ENCODE data around the gene GFOD2. TPM values are rescaled to one million over a fixed set of nuclear protein-coding genes. Genes with fewer than 3 reads are reported as not detected.

GFOD2 gene
- total RNA-seq, 1 experiment from 2014 or later = 13.4 TPM

DNA sequence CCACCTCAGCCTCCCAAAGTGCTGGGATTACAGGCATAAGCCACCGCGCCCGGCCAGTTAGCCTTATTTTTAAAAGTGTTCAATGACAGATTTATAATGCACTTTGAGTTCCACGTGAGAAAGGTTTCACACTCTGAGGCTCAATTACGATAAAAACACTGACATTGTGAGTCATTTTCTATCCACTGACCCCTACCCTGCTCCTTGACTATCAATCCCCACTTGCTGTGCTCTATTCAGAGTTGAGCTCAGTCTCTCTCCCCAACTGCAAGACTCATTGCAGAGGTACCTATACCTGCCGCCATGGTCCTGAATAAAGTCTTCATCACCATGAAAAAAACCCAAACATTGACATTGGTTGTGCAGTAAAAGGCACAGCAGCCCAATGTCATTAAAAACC is 8.5 kb downstream of the GFOD2 start:
- CTCF ChIA-PET = no interaction called here
- H3K9me3 Mint-ChIP-seq (ENCODE audit: unreplicated experiment) = no peaks in the 10 kb centered on the region
- no peaks in the 10 kb centered on the region for H3K4me1 Mint-ChIP-seq (ENCODE audit: low read depth, unreplicated experiment)
- no TSS peak for BruUV-seq (replicated peaks)
- H3K36me3 Mint-ChIP-seq (ENCODE audit: insufficient read depth, unreplicated experiment) = peaks cover 4% of the 10 kb centered on the region
- intact Hi-C loops (cut with micrococcal nuclease; ENCODE audit: unreplicated experiment) = no loop called here
- H3K27me3 Mint-ChIP-seq (ENCODE audit: insufficient read depth, unreplicated experiment) = no peaks in the 10 kb centered on the region
- POLR2A ChIA-PET = no interaction called here
- no peaks in the 10 kb centered on the region for H3K36me3 ChIP-seq (ENCODE audit: control insufficient read depth, insufficient read depth, low read length)
- no peak overlapping the region for H3K4me3 ChIP-seq (ENCODE audit: low read depth, low read length)
- no peaks in the 10 kb centered on the region for H3K27me3 ChIP-seq (replicated peaks; ENCODE audit: control insufficient read depth, insufficient read depth, low read length)
- no peak overlapping the region for H3K4me3 Mint-ChIP-seq (ENCODE audit: unreplicated experiment)
- TF ChIP-seq, protein P1, sequence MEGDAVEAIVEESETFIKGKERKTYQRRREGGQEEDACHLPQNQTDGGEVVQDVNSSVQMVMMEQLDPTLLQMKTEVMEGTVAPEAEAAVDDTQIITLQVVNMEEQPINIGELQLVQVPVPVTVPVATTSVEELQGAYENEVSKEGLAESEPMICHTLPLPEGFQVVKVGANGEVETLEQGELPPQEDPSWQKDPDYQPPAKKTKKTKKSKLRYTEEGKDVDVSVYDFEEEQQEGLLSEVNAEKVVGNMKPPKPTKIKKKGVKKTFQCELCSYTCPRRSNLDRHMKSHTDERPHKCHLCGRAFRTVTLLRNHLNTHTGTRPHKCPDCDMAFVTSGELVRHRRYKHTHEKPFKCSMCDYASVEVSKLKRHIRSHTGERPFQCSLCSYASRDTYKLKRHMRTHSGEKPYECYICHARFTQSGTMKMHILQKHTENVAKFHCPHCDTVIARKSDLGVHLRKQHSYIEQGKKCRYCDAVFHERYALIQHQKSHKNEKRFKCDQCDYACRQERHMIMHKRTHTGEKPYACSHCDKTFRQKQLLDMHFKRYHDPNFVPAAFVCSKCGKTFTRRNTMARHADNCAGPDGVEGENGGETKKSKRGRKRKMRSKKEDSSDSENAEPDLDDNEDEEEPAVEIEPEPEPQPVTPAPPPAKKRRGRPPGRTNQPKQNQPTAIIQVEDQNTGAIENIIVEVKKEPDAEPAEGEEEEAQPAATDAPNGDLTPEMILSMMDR (IDR thresholded peaks at IDR 0.05; ENCODE audit: insufficient read depth in 1 of 2, low read depth in 1 of 2, low read length in 1 of 2, severe bottlenecking in 1 of 2, unreplicated experiment in 1 of 2) = no peak
- 0 out of 2 replicates have a peak, but pooled peaks cover 3% of the 10 kb centered on the region for H3K4me1 ChIP-seq
- H3K27ac Mint-ChIP-seq (ENCODE audit: unreplicated experiment) = no peak overlapping the region
- DNase-seq = no peak
- no peaks in the 10 kb centered on the region for H3K9me3 ChIP-seq

DNA sequence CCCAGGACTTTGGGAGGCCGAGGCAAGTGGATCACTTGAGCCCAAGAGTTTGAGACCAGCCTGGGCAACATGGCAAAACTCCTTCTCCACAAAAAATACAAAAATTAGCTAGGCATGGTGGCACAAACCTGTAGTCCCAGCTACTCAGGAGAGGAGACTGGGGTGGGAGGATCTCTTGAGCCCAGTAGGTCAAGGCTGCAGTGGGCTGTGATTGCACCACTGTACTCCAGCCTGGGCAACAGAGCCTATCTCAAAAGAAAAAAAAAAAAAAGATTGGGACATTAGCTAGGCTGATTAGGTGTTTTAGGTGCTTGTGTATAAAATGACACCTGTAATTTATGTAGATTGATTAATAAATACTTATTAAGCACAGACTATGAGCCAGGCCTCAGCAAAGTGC is 10.1 kb downstream of the GFOD2 start:
- no TSS peak for BruUV-seq (replicated peaks)
- intact Hi-C loops (cut with micrococcal nuclease; ENCODE audit: unreplicated experiment) = no loop called here
- Mint-ChIP-seq H3K27ac (ENCODE audit: unreplicated experiment) (no peak overlapping the region), H3K36me3 (ENCODE audit: insufficient read depth, unreplicated experiment) (peaks cover 4% of the 10 kb centered on the region), H3K27me3 (ENCODE audit: insufficient read depth, unreplicated experiment) (no peaks in the 10 kb centered on the region), H3K4me1 (ENCODE audit: low read depth, unreplicated experiment) (no peaks in the 10 kb centered on the region), H3K9me3 (ENCODE audit: unreplicated experiment) (no peaks in the 10 kb centered on the region), H3K4me3 (ENCODE audit: unreplicated experiment) (no peak overlapping the region)
- CTCF ChIA-PET = no interaction called here
- no peaks in the 10 kb centered on the region for H3K9me3 ChIP-seq
- TF ChIP-seq, protein P1 (IDR thresholded peaks at IDR 0.05; ENCODE audit: insufficient read depth in 1 of 2, low read depth in 1 of 2, low read length in 1 of 2, severe bottlenecking in 1 of 2, unreplicated experiment in 1 of 2) = no peak
- H3K27me3 ChIP-seq (replicated peaks; ENCODE audit: control insufficient read depth, insufficient read depth, low read length) = no peaks in the 10 kb centered on the region
- H3K36me3 ChIP-seq (ENCODE audit: control insufficient read depth, insufficient read depth, low read length) = no peaks in the 10 kb centered on the region
- H3K4me1 ChIP-seq = no peaks in the 10 kb centered on the region
- POLR2A ChIA-PET = no interaction called here
- no peak for DNase-seq
- no peak overlapping the region for H3K4me3 ChIP-seq (ENCODE audit: low read depth, low read length)

DNA sequence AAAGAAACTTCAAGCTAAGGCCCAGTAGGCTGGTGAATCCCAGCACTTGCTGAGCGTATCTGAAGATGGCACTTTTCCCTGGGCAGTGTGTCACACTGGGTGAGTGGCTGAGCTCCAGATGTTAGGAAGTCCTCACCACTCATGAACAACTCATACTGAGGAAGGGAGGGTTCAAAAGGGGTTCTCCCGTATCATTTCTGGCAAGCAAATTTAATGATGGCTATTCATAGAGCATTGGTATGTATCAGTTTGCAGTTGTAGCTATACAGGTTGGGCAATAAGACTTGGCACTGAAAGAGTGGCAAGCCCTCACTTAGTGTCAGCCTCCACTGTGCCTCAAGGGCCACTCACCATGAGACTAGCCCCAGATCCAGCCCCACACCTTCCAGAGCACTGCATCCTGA is 10.7 kb downstream of the GFOD2 start:
- Mint-ChIP-seq H3K4me1 (ENCODE audit: low read depth, unreplicated experiment) (no peaks in the 10 kb centered on the region), H3K27ac (ENCODE audit: unreplicated experiment) (no peak overlapping the region), H3K36me3 (ENCODE audit: insufficient read depth, unreplicated experiment) (peaks cover 4% of the 10 kb centered on the region), H3K4me3 (ENCODE audit: unreplicated experiment) (no peak overlapping the region), H3K9me3 (ENCODE audit: unreplicated experiment) (no peaks in the 10 kb centered on the region), H3K27me3 (ENCODE audit: insufficient read depth, unreplicated experiment) (no peaks in the 10 kb centered on the region)
- ChIA-PET POLR2A (no interaction called here), CTCF (no interaction called here)
- TF ChIP-seq, protein P1 (IDR thresholded peaks at IDR 0.05; ENCODE audit: insufficient read depth in 1 of 2, low read depth in 1 of 2, low read length in 1 of 2, severe bottlenecking in 1 of 2, unreplicated experiment in 1 of 2) = no peak
- H3K4me1 ChIP-seq = no peaks in the 10 kb centered on the region
- DNase-seq = no peak
- H3K27me3 ChIP-seq (replicated peaks; ENCODE audit: control insufficient read depth, insufficient read depth, low read length) = no peaks in the 10 kb centered on the region
- BruUV-seq (replicated peaks) = no TSS peak
- no peaks in the 10 kb centered on the region for H3K36me3 ChIP-seq (ENCODE audit: control insufficient read depth, insufficient read depth, low read length)
- no peaks in the 10 kb centered on the region for H3K9me3 ChIP-seq
- no peak overlapping the region for H3K4me3 ChIP-seq (ENCODE audit: low read depth, low read length)
- intact Hi-C loops (cut with micrococcal nuclease; ENCODE audit: unreplicated experiment) = no loop called here
